PFSK-1 (cell line): ENCODE measurements around the gene UBL3.

Source experiments
- POLR2AphosphoS5 ChIP-seq: IDR thresholded peaks from 2 replicates; pipeline ENCODE4 v1.6.1; 2012; ENCODE audit warnings: low read depth, mild to moderate bottlenecking, control low read depth, low read length, moderate library complexity
- TAF1 ChIP-seq: IDR thresholded peaks from 2 replicates; pipeline ENCODE4 v1.6.1; 2012; ENCODE audit warnings: low read length, control low read depth, borderline replicate concordance; ENCODE audit not compliant: insufficient read depth

DNA sequence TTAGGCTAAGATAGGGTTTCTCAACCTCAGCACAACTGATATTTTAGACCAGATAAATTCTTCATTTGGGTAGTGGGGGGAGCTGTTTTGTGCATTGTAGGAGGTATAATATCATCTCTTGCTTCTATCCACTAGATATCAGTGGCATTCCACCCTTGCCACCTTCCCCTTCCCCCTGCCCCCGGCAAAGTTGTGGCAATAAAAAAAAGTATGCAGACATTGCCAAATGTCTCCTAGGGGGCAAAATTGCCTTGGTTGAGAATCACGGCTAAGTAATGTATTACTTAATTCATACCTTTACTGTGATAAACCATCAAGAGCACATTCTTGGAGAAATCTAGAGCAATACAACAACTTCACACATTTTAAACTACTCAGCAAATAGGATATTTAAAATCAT, 51.4 kb downstream of the UBL3 start:
- TF ChIP-seq POLR2AphosphoS5, result no peak
- no peak for TF ChIP-seq TAF1
